Activated CD8-positive, alpha-beta memory T cell treated with anti-CD3 and anti-CD28 coated beads, Interleukin-2, amount 50 U/mL, for 4 hours (primary cell): ENCODE data around the gene CLIP4.
A peak's percentile ranks its signal among the peaks of the same experiment; 100 is the strongest.
"Not testable (repeated sequence)": the region's sequence is repeated elsewhere in the genome, so short reads cannot be mapped to it uniquely, and the experiment has no call there.

Experiments
- DNase-seq: peaks from one replicate; pipeline ENCODE4 v3.0.0-alpha.2; 2020

The CLIP4 gene, protein sequence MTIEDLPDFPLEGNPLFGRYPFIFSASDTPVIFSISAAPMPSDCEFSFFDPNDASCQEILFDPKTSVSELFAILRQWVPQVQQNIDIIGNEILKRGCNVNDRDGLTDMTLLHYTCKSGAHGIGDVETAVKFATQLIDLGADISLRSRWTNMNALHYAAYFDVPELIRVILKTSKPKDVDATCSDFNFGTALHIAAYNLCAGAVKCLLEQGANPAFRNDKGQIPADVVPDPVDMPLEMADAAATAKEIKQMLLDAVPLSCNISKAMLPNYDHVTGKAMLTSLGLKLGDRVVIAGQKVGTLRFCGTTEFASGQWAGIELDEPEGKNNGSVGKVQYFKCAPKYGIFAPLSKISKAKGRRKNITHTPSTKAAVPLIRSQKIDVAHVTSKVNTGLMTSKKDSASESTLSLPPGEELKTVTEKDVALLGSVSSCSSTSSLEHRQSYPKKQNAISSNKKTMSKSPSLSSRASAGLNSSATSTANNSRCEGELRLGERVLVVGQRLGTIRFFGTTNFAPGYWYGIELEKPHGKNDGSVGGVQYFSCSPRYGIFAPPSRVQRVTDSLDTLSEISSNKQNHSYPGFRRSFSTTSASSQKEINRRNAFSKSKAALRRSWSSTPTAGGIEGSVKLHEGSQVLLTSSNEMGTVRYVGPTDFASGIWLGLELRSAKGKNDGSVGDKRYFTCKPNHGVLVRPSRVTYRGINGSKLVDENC

DNA sequence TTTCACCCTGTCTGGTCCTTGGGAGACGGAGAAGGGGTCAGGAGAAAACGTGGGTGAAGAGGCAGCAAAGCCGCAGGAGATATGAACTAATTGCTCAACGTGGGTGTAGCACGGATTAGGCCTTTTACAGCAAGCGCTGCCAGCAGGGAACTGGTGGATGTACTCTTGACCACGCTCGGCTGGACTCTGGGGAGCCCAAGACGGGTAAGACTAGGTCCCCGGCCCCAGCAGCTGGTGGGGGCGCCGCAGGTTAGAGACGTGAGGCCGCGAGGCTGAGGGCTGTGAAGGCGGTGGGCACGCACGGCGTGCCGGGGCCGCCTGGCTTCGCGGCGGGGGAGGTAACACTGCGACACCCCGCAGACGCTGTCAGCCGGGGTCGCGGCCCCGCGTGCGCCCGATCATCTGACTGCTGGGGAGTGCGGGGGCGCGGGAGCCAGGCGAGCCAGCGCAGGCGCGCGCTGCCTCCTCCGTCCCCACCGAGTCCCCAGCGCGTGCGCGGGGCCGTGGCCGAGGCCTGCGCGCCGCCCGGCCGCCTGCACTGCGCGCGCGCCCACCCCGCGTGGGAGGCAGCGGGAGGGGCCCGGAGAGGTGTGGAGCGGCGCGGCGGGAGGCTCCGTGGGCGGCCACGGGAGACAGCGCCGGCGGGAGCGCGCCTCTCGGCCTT is at the start of gene CLIP4:
Gene CLIP4 (plus strand): TSS at position 470 of the 664 bp plus-strand sequence. CDS start 5,974 bp downstream, outside the sequence.
- DNase-seq: peak; percentile 87

DNA sequence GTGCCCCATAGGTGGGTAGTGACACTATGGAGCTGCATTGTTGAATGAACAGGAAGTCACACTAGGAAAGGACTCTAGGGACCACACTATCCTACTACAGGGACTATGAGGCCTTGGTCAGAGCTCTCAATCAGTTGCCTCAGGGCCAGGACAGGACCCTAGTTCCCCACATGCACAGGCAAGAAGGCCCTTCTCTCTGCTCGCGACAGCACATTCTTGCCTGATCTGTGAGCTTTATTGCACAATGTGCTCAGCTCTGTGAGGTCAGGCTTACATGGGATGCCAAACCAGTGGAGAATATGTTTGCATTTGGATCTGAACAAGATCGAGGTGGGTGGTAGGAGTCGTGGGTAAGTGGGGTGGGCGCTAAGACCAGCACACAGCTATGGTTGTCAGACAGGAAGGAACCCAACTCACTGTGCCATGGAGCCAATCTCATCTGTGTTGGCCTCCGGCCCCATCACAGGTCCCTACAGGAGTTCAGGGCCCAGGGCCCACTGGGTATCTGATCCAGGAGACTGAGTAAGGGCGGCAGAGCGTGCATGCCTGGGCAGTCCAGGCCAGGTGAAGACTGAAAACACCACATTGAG is 48.8 kb upstream of the CLIP4 start:
- DNase-seq: no peak

DNA sequence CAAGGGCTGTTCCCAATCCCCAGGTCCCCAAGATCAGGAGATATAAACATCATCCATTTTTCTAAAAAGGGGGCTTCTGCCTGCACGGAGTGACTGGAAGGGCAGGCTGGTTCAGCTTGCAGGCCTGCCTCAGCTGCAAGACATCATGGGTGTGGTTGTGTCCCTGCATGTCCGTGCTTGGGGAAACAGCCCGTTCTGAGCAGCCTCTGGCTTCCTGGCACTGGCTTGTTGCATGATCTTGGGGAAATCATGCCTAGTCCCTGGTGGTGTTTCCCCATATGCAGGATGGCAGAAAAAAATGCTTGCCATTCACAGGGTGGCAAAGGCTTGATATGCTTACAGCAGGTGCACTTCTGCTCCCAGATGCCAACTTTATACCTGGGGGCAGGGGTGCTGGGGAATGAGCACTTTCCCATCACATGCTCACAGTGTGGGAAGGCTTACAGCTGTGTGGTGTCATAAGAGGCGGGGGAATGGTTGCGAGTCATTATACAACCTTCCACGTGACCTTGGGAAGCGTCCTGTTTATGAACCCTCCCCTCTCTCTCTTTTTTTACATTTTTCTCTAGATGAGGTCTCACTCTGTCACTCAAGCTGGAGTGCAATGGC is 48.1 kb upstream of the CLIP4 start:
- DNase-seq: no peak

DNA sequence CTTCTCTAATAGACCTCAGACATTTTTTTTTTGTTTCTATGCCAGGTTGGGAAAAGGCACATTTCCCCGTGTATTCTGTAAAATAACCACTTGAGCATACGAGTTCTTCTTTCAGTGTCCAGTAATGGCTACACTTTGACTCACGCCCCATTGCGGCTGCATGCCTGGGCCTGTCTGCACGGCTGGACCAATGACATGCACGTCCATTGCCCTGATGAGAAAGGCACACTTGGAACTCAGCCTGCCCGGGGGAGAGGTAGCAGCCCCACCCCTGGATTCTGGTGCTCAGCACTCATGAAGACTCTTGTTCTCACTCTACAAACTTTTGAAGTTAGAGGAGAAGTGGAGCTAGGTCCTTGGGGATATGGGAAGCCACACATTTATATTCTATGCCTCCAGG is 46.7 kb upstream of the CLIP4 start:
- DNase-seq: no peak

DNA sequence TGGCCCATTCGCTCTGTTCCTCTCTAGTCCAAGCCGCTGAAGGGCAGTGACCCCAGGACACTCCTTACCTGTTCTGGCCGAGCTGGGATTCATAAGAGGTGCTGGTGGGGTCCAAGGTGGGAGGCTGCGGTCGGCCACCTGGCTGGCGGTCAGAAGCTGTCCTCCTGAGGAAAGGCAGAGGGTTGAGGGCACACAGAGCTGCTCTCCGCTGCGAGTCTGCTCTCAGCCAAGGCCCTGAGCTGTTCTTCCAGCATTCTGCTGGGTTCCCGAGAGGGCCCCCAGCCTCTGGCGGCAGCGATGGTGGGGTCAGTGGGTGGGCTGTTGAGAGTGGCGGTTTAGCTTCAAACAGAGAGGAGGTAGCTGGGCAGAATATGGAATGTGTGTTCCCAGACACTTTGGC is 44.7 kb upstream of the CLIP4 start:
- no peak for DNase-seq

DNA sequence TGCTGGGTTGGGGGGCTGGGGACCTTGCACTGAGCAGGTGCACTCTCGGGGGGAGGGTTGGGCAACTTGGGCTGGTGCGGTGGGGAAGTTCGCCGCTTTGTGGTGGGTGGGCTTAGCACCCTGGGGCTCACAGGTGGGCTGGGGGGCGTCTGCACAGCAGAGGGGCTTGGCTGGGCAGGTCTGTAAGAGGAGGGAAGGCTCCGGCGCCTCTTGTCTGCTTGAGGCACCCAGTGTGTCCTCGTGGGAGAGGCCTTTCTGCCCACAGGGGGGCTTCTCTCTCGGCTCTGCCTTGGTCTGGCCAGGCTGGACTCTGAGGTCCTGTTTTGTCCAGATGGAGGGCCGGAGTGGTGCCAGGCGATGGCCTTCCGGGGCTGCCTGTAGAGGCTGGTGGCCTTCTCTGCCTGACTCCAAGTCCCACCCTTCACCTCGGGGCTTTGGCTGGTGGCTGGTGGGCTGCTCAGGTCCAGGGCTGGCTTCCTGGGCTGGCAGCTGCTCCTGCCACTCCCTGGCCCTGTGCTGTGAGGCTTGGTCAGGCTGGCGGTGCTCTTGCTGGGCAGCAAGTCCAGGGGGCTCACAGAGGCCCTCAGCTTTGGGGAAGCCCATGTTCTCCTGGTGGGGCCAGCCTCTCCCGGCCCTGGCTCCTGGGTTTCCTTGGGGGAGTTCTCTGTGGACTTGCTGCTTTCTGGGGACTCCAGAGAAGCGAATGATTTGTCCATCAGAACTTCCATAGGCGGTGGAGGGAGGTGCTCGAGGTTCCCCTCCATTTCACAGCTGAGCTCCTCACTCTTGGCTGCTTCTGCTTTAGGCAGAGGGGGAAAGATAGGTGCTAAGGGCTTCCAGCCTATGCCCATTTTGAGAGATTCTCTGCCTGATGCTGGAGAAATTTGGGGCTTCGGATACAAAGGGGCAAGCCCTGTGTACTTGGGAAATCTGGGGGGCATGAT is 43.9 kb upstream of the CLIP4 start:
- DNase-seq: no peak

DNA sequence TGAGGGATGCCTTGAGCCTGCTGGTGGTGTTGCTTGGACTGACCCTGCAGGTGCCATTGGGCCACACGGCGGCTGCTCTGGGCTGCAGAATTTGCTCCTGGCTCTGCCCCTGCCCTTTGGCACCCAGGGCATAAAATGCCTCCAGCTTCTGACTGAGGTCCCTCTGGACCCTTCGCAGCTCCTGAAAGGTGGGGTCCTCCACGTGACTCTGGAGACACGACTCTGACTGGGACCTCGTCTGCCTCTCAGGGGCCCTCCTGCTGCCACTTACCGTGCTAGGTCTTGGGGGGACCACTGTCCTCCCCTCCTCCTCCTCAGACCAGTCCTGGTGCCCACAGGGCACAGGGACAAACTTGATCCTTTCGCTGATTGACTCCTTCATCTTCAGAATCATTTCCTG is 43.0 kb upstream of the CLIP4 start:
- DNase-seq: no peak

DNA sequence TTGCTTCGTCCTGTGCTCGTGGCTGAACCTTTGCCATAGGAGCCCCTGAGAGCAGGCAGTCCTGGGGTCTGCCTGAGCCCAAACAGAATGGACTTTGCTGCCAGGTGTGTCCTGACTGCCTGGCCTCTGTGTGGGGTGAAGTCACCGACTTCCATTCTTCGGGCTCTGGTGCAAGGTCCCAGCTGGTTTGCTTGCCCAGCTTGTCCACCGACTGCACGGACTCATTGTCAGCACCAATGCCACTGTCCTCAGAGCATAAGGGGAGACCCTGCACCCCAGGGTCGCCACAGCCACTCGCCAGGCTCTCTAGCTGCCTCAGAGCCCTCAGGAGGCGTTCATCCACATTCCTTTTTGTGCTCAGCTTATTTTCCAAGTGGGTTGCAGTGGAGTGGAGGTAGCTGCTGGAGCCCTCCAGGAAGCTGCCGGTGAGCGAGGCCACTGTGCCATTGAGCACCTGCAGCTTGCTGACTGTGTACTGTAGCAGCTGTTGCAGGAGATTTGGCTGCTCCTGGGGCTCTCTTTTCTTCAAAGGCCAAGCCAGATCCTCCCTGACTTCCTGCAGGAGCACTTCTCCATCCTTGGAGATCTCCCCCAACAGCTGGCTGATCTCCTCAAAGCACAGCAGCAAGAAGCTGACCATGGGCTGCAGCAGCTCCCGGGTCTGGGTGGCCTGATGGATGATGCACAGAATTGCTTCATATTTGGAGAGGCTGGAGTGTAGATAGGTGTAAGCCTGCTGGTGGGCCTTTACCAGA is 42.1 kb upstream of the CLIP4 start:
- no peak for DNase-seq

DNA sequence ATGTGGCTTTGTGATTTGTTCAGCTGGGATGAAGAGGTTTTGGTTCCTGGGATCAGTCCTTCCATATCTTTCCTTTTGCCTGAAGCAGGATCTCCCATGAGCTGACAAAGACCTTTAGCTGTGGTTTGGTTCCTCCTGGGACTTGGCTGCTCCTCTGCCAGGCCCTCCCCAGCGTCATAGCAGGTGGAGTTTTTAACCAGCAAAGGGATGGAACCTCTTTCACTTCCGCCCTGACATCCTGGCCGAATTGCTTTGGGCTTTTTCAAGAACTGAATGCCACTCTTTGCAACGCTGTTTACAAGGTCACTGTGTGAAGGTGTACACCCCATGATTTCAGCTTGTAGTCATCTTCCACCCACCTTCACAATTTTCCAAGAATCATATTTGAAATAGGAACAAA is 41.3 kb upstream of the CLIP4 start:
- no peak for DNase-seq

DNA sequence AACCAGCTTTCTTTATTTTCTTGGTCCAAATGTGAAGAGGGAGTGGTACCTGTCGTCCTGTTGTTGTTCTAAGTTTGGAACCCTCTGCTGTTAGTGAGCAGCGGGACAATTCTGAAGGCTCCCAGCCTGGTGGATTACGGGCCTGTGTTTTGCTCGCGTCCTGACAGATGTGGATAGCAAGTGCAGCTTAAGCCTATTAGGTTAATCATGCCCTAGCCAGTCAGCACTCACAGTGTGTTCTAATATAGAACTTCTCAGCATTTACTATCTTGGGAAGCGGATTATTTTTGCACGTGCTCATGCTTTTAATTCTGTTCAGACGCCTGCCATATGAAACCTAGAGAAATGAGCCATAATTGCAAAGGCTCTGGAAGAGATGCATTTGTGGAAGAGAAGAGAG is 40.8 kb upstream of the CLIP4 start, which contains the start of gene PCARE:
Gene PCARE (minus strand): TSS at position 113 of the 400 bp plus-strand sequence. CDS start 262 bp downstream, outside the sequence.
- no peak for DNase-seq

DNA sequence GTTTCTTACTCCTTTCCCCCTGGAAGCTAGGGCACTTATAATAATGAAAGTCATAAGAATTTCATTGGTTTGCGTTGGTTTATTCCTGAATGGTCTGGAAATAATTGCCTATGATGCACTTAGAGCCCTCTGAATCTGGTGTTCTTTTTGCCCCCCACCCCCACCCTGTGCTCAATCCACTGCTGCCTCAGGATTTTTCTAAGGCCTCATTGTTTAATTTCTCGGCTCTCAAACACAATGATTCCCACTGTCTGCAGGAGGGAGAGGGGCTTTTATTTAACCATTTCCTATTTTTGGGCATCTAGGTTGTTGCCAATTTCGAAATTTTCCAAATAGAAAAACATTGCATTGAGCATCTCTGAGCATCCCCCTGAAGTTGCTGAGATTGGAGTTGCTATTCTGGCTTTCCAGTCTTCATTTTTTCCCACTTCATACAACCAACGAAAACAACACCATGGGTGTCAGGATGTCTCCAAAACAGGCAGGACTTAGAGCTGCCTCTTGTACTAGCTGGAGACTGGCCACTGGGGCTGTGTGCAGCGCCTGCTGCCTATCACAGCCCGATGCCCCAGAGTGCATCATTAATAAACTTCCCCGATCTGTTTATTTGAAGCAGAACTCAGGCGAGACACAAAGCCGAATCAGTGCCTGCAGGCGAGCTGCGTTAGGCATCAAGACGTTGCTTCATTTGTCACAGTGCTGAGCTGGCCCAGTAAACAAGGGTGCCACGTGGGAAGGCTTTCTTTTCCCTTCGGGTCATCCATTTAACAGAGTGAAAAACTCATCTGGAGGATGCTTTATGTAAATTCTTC is 39.1 kb upstream of the CLIP4 start:
- DNase-seq: no peak

DNA sequence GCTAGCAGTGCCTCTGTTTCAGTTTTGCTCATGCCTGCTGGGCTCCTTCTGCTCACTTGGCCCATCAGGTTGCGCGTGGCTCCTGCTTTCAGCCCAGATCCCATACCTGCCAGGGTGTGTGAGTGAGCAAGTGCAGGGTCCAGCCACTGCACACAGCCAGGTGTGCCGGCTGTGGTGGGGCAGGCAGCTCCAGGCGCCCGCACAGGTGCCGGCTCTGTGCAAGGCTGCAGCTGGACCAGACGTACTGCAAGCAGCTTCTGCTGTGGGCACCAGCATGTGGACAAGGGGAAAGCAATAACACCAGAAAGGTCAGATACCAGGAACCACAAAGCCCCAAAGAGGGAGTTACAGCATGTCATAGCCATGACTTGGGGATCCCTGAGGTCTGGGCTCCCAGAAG is 35.3 kb upstream of the CLIP4 start:
- DNase-seq: no peak

DNA sequence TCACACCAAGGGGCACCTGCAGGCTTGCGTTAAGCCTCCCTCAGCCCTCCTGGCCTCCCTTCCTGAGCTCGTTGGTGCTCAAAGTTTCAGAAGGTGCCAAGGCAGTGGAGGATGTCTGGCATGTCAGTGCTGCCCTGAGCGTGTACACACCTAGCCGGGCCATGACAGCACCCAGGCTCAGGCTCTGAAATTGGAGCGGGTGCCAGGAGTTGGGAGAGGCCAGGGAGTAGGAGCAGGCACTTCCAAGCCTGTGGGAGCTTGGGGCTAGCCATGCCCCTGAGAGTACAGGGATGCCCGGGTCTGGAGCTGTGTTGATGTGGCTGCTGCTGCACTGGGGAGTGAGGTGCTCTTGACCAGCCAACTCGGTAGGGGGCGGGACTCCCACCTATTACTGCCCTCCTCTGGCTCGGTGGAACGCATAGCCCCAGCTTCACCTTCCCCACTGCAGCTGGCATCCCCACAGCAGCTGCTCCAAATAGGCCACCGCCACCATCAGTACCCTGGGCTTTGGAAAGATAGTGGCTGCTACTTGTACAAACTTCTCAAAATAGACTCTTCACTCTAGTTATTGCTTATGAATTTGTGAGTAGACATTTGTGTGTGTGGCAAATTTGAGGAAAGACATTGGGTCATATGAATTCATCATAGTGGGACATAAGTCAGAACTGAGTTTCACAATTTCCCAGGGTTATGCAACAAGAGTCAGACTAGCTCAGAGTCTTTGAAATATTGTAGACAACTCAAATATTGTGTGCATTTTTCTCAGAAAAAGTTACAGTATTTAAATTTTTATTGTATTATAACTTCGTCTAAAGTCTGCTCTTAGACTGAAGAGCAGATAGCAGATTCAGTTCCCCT is 34.1 kb upstream of the CLIP4 start:
- no peak for DNase-seq

DNA sequence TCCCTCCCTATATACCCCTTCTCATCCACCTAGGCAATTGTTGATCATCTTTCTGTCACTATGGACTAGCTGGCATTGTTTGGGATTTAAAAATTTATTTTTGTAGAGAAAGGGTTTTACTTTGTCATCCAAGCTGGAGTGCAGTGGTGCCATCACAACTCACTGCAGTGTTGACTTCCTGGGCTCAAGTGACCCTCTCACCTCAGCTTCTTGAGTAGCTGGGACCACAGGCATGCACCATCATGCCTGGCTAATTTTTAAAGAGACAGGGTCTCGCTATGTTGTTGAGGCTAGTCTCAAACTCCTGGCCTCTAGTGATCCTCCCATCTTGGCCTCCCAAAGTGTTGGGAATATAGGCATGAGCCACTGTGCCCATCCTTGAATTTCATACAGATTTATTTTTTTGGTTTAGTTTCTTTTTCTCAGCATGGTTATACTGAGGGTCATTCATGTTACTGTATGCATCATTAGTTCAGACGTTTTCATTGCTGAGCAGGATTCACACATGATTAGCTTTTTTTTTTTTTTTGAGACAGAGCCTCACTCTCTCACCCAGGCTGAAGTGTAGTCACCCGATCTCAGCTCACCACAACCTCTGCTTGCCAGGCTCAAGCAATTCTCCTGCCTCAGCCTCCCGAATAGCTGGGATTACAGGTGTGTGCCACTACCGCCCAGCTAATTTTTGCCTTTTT is 32.3 kb upstream of the CLIP4 start:
- no peak for DNase-seq

DNA sequence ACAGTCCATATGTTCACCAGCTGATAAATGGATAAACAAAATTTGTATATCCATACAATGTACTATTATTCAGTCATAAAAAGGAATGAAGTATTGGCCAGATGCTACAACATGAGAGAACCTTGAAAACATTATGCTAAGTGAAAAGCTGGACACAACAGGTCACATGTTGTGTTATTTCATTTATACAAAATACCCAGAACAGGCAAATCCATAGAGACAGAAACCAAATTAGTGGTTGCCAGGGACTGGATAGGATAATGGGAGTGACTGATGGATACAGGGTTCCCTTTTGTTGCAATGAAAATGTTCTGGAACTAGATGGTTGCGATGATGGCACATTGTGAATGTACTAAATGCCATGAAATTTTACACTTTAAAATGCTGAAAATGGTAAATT is 30.7 kb upstream of the CLIP4 start:
- DNase-seq: no peak

DNA sequence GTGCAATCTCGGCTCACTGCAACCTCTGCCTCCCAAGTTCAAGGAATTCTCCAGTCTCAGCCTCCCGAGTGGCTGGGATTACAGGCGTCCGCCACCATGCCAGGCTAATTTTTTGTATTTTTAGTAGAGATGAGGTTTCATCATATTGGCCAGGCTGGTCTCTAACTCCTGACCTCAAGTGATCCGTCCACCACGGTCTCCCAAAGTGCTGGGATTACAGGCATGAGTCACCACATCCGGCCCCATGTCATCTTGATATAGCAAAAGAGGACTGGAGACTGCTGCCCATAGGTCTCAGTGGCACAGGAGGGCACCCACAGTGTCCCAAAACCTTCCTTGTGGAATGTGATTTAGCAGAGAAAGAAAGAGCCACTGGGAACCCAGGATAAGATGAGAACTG is 24.9 kb upstream of the CLIP4 start:
- not testable (repeated sequence) for DNase-seq

DNA sequence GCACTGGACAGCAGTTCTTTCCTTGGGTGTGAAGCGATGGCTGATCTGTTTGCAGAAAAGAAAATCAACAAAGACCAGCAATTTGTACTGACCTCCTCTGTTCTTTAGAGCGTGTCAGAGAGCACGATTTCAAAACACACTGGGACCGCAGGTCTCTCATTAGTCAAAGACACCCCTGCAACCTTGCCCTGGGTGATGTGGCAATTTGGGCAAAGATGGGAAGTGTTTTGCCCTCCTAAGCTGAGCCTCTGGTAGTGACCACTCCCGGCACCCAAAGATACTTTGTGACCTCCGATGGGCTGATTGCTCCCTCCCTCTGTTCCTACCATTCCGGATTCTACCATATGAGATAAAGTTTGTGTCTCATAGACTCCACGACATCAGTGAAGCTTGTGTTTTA is 18.2 kb upstream of the CLIP4 start:
- no peak for DNase-seq

DNA sequence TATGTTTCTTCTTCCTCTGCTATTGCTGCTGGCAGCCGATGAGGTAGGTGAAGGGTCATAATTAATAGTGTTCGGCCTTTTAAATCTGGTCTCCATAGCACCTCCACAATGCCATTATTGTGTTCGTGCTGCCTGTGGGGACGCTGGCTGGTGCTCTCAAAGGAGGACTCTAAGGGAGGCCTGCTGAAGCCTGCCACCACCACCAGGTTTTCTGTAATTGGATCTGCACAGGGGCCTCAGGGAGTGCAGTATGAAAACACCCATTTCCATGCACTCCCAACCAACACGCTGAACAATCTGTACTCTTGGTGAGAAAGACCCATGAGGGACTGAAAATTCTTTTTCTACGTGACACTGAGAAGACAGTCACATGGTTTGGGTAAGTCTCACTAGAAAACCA is 17.6 kb upstream of the CLIP4 start:
- no peak for DNase-seq
